Ovary (tissue), 9 donors: ENCODE measurements around the gene STX2. TPM values are rescaled to one million over a fixed set of nuclear protein-coding genes. Genes with fewer than 3 reads are reported as not detected.

Source experiments
- DNase-seq, 5 donors: peaks; one replicate each; pipeline ENCODE4 v3.0.0-alpha.2; 2019 to 2020
- H3K27ac ChIP-seq, 2 donors: fragments of 200-600 bp; one replicate each; pipeline versions ENCODE4 v1.5.1 to v1.8.0; 2019 to 2022
- H3K27me3 ChIP-seq: fragments of 200-600 bp; one replicate; pipeline ENCODE4 v1.8.0; 2022
- H3K36me3 ChIP-seq: fragments of 200-600 bp; sonication (generic); one replicate; pipeline ENCODE4 v1.5.1; 2019
- H3K4me1 ChIP-seq: one replicate; pipeline ENCODE4 v1.8.1; 2013; ENCODE audit warnings: mild to moderate bottlenecking, moderate library complexity; ENCODE audit not compliant: insufficient read depth
- H3K4me3 ChIP-seq: fragments of 200-600 bp; sonication (generic); one replicate; pipeline ENCODE4 v1.5.1; 2017
- H3K9me3 ChIP-seq, 2 donors: fragments of 200-600 bp in 1 of 2; sonication (generic) in 1 of 2; one replicate each; pipeline versions ENCODE4 v1.5.1 to v1.8.1; 2013 to 2019; ENCODE audit warnings: mild to moderate bottlenecking in 1 of 2, moderate library complexity in 1 of 2
- EP300 ChIP-seq: sonication (generic); formaldehyde crosslinking; IDR thresholded peaks from one replicate; pipeline ENCODE4 v1.6.1; 2017; ENCODE audit warnings: antibody characterized with exemption
- POLR2A ChIP-seq: fragments of 450-650 bp; IDR thresholded peaks from one replicate; pipeline ENCODE4 v1.6.1; 2017; ENCODE audit warnings: antibody characterized with exemption, mild to moderate bottlenecking, moderate library complexity
- WGBS, 3 donors: extraction: QIAGEN DNeasy Blood & Tissue Kit in 1 of 3; methylation state at CpG; one replicate each; pipeline versions ENCODE4 v1.1.5 to v1.1.7; 2013 to 2017; 5-methylcytosine and 5-hydroxymethylcytosine counted together
- intact Hi-C, 4 donors: fragments of 100-400 bp; cut with DNase I; formaldehyde crosslinking; loops; one replicate each; pipeline versions ENCODE4 v1.11.0 to v1.15.1; 2022 to 2023
- polyA plus RNA-seq, 2 donors: library from polyadenylated mRNA; stranded (reverse); fragments of 200-250 nt in 1 of 2; fragments of 350-450 nt in 1 of 2; fragmentation: Illumina TruSeq in 1 of 2; extraction: RNeasy Lipid Tissue Mini Kit (QIAGEN cat#74804) in 1 of 2; gene quantifications; one replicate each; pipeline ENCODE4 v1.2.3, GENCODE V29; 2013 to 2014
- total RNA-seq, 7 donors: library from RNA; depleted of rRNA in 2 of 7; stranded (reverse); fragments of >200 nt in 2 of 7; fragmentation: NEBNext Ultra II Directional in 3 of 7; extraction: Animal tissue kit (Norgen Biotek cat#: 25700) in 3 of 7; gene quantifications; one replicate each; pipeline versions ENCODE4 v1.1.0 to v1.2.4, GENCODE V29; 2016 to 2023
- TF ChIP-seq, protein P1 (sequence below), 3 donors: fragments of 450-650 bp in 2 of 3; fragments of 200-600 bp in 1 of 3; IDR thresholded peaks; one replicate each; pipeline versions ENCODE4 v1.5.1 to v1.8.0; 2016 to 2022; ENCODE audit warnings: antibody characterized with exemption in 3 of 3, mild to moderate bottlenecking in 1 of 3
- donor health status: DM: no; HTN: no; CAD: no; lungs with moderate emphysema.
- donor health status: DM: no; HTN: no; CAD: no.
- donor health status: Bipolar disorder and iron deficiency.
- donor health status: DM: yes; HTN: yes; CAD: no.
- donor health status: DM: no; HTN: no; CAD: no.
- donor health status: DM: yes; HTN: yes; CAD: no.

Gene STX2
- total and polyA plus RNA-seq, 9 donors: 12.9 to 26.9 (median 21.4) TPM

DNA sequence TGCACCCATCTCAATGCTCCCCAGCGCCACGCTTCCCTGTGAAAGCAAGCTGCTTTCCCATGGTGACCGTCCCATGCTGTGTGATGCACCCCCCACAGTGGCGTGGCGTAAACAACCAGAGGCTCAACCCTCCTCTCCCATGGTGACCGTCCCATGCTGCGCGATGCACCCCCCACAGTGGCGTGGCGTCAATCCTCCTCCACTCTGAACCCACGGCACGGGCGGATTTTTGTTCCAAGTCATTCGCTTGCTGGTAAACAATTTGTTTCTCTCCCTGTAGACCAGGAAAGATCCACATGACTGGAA is 8.9 kb downstream of the STX2 start:
- DNase-seq: no peak
- intact Hi-C loops: no loop called here
- no peaks in the 10 kb centered on the region for H3K27me3 ChIP-seq
- no peaks in the 10 kb centered on the region for H3K9me3 ChIP-seq
- WGBS, 3 donors: 53 to 77% (median 65%) methylated on average over 14 of the region's 14 CpGs
- peaks cover 18% of the 10 kb centered on the region for H3K4me1 ChIP-seq
- H3K27ac ChIP-seq: no peak overlapping the region
- H3K36me3 ChIP-seq: no peaks in the 10 kb centered on the region
- TF ChIP-seq POLR2A: no peak
- TF ChIP-seq, protein P1, sequence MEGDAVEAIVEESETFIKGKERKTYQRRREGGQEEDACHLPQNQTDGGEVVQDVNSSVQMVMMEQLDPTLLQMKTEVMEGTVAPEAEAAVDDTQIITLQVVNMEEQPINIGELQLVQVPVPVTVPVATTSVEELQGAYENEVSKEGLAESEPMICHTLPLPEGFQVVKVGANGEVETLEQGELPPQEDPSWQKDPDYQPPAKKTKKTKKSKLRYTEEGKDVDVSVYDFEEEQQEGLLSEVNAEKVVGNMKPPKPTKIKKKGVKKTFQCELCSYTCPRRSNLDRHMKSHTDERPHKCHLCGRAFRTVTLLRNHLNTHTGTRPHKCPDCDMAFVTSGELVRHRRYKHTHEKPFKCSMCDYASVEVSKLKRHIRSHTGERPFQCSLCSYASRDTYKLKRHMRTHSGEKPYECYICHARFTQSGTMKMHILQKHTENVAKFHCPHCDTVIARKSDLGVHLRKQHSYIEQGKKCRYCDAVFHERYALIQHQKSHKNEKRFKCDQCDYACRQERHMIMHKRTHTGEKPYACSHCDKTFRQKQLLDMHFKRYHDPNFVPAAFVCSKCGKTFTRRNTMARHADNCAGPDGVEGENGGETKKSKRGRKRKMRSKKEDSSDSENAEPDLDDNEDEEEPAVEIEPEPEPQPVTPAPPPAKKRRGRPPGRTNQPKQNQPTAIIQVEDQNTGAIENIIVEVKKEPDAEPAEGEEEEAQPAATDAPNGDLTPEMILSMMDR (IDR thresholded peaks at IDR 0.05): no peak
- no peak for TF ChIP-seq EP300
- no peak overlapping the region for H3K4me3 ChIP-seq

DNA sequence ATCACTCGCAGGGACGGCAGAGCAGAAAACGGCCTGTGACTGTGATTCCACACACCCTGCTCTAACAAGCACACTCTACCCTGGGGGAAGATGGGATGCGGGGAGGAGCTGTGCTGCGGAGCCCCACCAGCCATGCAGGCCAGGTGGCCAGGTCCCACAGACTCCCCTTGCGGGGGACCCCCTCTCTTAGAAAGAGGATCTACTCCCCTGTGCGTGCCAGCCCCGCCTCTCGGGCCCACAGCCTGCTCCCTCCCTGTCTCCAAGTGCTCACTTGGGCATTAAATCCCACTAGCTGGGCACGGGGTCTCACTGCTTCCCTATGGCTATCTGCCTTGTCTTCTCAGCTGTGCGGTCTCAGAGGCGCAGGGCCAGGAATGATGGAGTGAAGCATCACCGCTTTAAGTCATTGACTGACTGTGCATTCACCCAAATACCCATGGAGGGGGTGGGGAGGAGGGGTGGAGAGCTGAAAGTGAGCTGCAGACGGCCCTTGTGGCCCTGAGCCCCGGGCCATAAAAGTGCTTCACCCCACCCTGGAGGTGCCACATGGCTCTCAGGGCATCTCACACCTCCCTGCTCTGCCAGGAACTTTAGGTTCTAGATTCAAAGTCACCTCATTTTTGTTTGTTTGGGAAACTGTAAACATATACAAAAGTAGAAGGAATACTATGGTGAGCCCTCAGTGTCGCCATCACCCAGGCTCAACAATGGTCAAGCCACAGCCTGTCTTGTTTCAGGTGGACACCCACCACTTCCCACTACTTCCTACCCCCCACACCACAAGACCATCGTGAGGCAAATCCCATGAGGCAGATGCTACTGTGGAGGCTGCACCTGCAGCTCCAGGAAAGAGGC is 9.4 kb downstream of the STX2 start:
- TF ChIP-seq POLR2A (no peak), EP300 (no peak)
- TF ChIP-seq, protein P1 (IDR thresholded peaks at IDR 0.05): no peak
- no peaks in the 10 kb centered on the region for H3K36me3 ChIP-seq
- no peaks in the 10 kb centered on the region for H3K27me3 ChIP-seq
- no peaks in the 10 kb centered on the region for H3K9me3 ChIP-seq
- intact Hi-C loops: no loop called here
- 89 to 92% (median 91%) methylated on average over 17 of the region's 17 CpGs for WGBS, 3 donors
- DNase-seq: no peak
- H3K4me1 ChIP-seq: peaks cover 18% of the 10 kb centered on the region
- H3K4me3 ChIP-seq: no peak overlapping the region
- H3K27ac ChIP-seq: no peak overlapping the region

DNA sequence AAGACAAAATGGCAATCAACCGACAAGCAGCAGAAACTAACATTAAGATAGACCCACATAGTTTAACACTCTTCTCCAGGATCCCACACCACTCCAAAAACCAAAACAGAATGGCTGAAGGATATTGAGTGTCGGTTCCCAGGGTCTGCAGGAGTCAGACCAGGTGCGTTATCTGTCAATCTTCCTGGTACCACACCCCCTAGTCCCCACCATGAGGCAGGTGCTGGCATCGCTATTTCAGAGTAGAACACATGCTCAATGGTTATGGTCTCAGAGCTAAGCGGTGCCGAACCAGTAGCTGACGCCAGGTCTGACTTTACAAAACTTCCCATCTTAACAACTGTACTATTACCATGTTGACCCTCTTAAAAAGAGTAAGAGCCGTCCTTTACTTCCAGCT is 10.2 kb downstream of the STX2 start:
- Histone ChIP-seq H3K36me3 (no peaks in the 10 kb centered on the region), H3K4me3 (no peak overlapping the region), H3K9me3 (no peaks in the 10 kb centered on the region), H3K4me1 (peaks cover 18% of the 10 kb centered on the region), H3K27ac (no peak overlapping the region), H3K27me3 (no peaks in the 10 kb centered on the region)
- intact Hi-C loops: no loop called here
- WGBS, 3 donors: 96 to 99% (median 96%) methylated on average over 8 of the region's 8 CpGs
- TF ChIP-seq EP300 (no peak), POLR2A (no peak)
- TF ChIP-seq, protein P1 (IDR thresholded peaks at IDR 0.05): no peak
- no peak for DNase-seq

DNA sequence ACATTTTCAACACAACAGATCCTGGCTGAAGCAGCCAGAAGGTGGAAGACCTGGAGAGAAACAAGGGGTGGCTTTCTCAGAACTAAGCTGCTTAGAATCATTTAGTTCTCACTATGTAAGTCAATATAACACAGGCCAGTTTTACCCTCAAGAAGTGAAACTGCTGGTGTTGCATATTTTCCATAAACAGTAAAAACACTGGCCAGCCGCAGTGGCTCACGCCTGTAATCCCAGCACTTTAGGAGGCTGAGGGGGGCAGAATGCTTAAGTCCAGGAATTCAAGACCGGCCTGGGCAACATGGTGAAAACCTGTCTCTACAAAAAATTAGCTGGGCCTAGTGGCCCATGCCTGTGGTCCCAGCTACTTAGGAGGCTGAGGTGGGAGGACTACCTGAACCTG is 11.6 kb downstream of the STX2 start:
- peak overlapping the region; percentile 46 to 75 for H3K27ac ChIP-seq
- no peaks in the 10 kb centered on the region for H3K9me3 ChIP-seq
- H3K36me3 ChIP-seq: no peaks in the 10 kb centered on the region
- 0 to 22% (median 12%) methylated on average over 3 of the region's 3 CpGs for WGBS, 3 donors
- no peaks in the 10 kb centered on the region for H3K27me3 ChIP-seq
- peaks cover 11% of the 10 kb centered on the region for H3K4me1 ChIP-seq
- TF ChIP-seq POLR2A (no peak), EP300 (no peak)
- TF ChIP-seq, protein P1 (IDR thresholded peaks at IDR 0.05): no peak
- H3K4me3 ChIP-seq: no peak overlapping the region
- DNase-seq: peak in 2 of 5 donors; percentile 44 to 53
- intact Hi-C loops: no loop called here
